Esophagus muscularis mucosa (tissue), 4 donors: ENCODE measurements around the gene KCNG4.

ENCODE experiments used
- EP300 ChIP-seq: sonication (generic); formaldehyde crosslinking; IDR thresholded peaks from one replicate; pipeline ENCODE4 v1.6.1; 2017; ENCODE audit warnings: antibody characterized with exemption
- POLR2A ChIP-seq: fragments of 450-650 bp; IDR thresholded peaks from one replicate; pipeline ENCODE4 v1.6.1; 2017; ENCODE audit warnings: antibody characterized with exemption, moderate library complexity, mild to moderate bottlenecking, low read depth
- TF ChIP-seq, protein P1 (sequence below), 3 experiments: fragments of 200-600 bp in 2 of 3; fragments of 450-650 bp in 1 of 3; sonication (generic) in 2 of 3; IDR thresholded peaks; one replicate each; pipeline ENCODE4 v1.5.1; 2017 to 2019; ENCODE audit warnings: antibody characterized with exemption in 3 of 3, mild to moderate bottlenecking in 2 of 3, moderate library complexity in 1 of 3

DNA sequence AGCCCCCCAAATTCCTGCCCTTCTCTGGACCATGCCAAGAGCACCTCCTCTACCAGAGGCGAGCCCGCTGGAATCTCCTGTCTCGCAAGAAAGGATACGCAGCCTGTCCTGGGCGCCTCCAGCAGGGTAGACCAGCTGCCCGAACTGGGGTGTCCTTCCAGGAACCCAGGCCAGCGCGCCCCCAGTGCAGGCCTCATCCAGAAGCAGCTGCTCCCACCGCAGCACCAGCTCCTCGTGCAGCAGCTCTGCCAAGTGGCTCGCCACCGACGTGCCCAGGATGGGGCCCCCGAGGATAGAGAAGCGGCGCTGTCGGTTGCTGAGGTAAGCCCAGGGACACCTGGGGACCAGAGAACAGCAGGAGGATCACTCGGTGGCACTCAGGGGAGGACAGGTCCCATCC is 57.7 kb downstream of the KCNG4 start:
- TF ChIP-seq, protein P1, sequence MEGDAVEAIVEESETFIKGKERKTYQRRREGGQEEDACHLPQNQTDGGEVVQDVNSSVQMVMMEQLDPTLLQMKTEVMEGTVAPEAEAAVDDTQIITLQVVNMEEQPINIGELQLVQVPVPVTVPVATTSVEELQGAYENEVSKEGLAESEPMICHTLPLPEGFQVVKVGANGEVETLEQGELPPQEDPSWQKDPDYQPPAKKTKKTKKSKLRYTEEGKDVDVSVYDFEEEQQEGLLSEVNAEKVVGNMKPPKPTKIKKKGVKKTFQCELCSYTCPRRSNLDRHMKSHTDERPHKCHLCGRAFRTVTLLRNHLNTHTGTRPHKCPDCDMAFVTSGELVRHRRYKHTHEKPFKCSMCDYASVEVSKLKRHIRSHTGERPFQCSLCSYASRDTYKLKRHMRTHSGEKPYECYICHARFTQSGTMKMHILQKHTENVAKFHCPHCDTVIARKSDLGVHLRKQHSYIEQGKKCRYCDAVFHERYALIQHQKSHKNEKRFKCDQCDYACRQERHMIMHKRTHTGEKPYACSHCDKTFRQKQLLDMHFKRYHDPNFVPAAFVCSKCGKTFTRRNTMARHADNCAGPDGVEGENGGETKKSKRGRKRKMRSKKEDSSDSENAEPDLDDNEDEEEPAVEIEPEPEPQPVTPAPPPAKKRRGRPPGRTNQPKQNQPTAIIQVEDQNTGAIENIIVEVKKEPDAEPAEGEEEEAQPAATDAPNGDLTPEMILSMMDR (IDR thresholded peaks at IDR 0.05) = no peak
- TF ChIP-seq POLR2A (no peak), EP300 (no peak)
